ENCODE measurements around the gene PGBD1.
A peak's percentile ranks its signal among the peaks of the same experiment; 100 is the strongest.

The PGBD1 gene

GRCh38 chr6:28267695-28268059, 13.7 kb upstream of the PGBD1 start:
- Histone ChIP-seq H3K79me2 (ENCODE audit: control insufficient read depth, low read length) (peaks cover 6% of the 10 kb centered on the region), H3K4me2 (ENCODE audit: low read length) (peak overlapping the region; percentile 77), H3K9me3 (ENCODE audit: control insufficient read depth, insufficient read depth, low read length) (no peaks in the 10 kb centered on the region), H3K27ac (ENCODE audit: low read depth, low read length) (peak overlapping the region; percentile 21; the same call in 1 of the 2 replicates), H3K4me1 (ENCODE audit: control insufficient read depth, low read length) (peaks cover 22% of the 10 kb centered on the region), H3K27me3 (ENCODE audit: control insufficient read depth, low read length) (no peaks in the 10 kb centered on the region), H3F3A (ENCODE audit: control insufficient read depth, insufficient read depth) (no peaks in the 10 kb centered on the region), H3K9me2 (replicated peaks; ENCODE audit: control insufficient read depth, low read length) (no peaks in the 10 kb centered on the region), H4K20me1 (ENCODE audit: control insufficient read depth, insufficient read depth, low read depth, low read length) (no peaks in the 10 kb centered on the region), H3K4me3 (ENCODE audit: low read length) (peak overlapping the region; percentile 81), H3K36me3 (ENCODE audit: control insufficient read depth, low read length) (peaks cover 8% of the 10 kb centered on the region; the same call in 1 of the 2 replicates)
- TF ChIP-seq EZH2phosphoT487 (IDR thresholded peaks at IDR 0.05; ENCODE audit: borderline replicate concordance, low read length): no peak
- no peak for TF ChIP-seq CTCF (IDR thresholded peaks at IDR 0.05; ENCODE audit: low read depth, low read length, poor library complexity, severe bottlenecking)

- H3K9me2 ChIP-seq (replicated peaks; ENCODE audit: control insufficient read depth, low read length): no peaks in the 10 kb centered on the region
- peaks cover 6% of the 10 kb centered on the region for H3K79me2 ChIP-seq (ENCODE audit: control insufficient read depth, low read length)
- H3K9me3 ChIP-seq (ENCODE audit: control insufficient read depth, insufficient read depth, low read length): no peaks in the 10 kb centered on the region
- H3F3A ChIP-seq (ENCODE audit: control insufficient read depth, insufficient read depth): no peaks in the 10 kb centered on the region
- no peak overlapping the region for H3K27ac ChIP-seq (ENCODE audit: low read depth, low read length)
- peaks cover 17% of the 10 kb centered on the region for H3K36me3 ChIP-seq (ENCODE audit: control insufficient read depth, low read length)
- H3K4me2 ChIP-seq (ENCODE audit: low read length): no peak overlapping the region
- no peak overlapping the region for H3K4me3 ChIP-seq (ENCODE audit: low read length)
- no peaks in the 10 kb centered on the region for H4K20me1 ChIP-seq (ENCODE audit: control insufficient read depth, insufficient read depth, low read depth, low read length)
- H3K27me3 ChIP-seq (ENCODE audit: control insufficient read depth, low read length): no peaks in the 10 kb centered on the region
- H3K4me1 ChIP-seq (ENCODE audit: control insufficient read depth, low read length): peaks cover 22% of the 10 kb centered on the region
- TF ChIP-seq EZH2phosphoT487 (IDR thresholded peaks at IDR 0.05; ENCODE audit: borderline replicate concordance, low read length) (no peak), CTCF (IDR thresholded peaks at IDR 0.05; ENCODE audit: low read depth, low read length, poor library complexity, severe bottlenecking) (no peak)
Measured at GRCh38 chr6:28269492-28269891, 11.9 kb upstream of the PGBD1 start.

- Histone ChIP-seq H4K20me1 (ENCODE audit: control insufficient read depth, insufficient read depth, low read depth, low read length) (no peaks in the 10 kb centered on the region), H3K4me1 (ENCODE audit: control insufficient read depth, low read length) (no peaks in the 10 kb centered on the region), H3K4me3 (ENCODE audit: low read length) (no peak overlapping the region), H3K4me2 (ENCODE audit: low read length) (no peak overlapping the region), H3F3A (ENCODE audit: control insufficient read depth, insufficient read depth) (no peaks in the 10 kb centered on the region), H3K36me3 (ENCODE audit: control insufficient read depth, low read length) (peaks cover 27% of the 10 kb centered on the region), H3K27ac (ENCODE audit: low read depth, low read length) (no peak overlapping the region), H3K9me2 (replicated peaks; ENCODE audit: control insufficient read depth, low read length) (no peaks in the 10 kb centered on the region), H3K9me3 (ENCODE audit: control insufficient read depth, insufficient read depth, low read length) (no peaks in the 10 kb centered on the region), H3K79me2 (ENCODE audit: control insufficient read depth, low read length) (no peaks in the 10 kb centered on the region), H3K27me3 (ENCODE audit: control insufficient read depth, low read length) (no peaks in the 10 kb centered on the region)
- TF ChIP-seq CTCF (IDR thresholded peaks at IDR 0.05; ENCODE audit: low read depth, low read length, poor library complexity, severe bottlenecking) (no peak), EZH2phosphoT487 (IDR thresholded peaks at IDR 0.05; ENCODE audit: borderline replicate concordance, low read length) (no peak)
Measured at GRCh38 chr6:28274888-28275287, 6.5 kb upstream of the PGBD1 start.

GRCh38 chr6:28277746-28278145, 3.6 kb upstream of the PGBD1 start:
- Histone ChIP-seq H3F3A (ENCODE audit: control insufficient read depth, insufficient read depth) (no peaks in the 10 kb centered on the region), H3K4me2 (ENCODE audit: low read length) (no peak overlapping the region), H4K20me1 (ENCODE audit: control insufficient read depth, insufficient read depth, low read depth, low read length) (no peaks in the 10 kb centered on the region), H3K4me1 (ENCODE audit: control insufficient read depth, low read length) (peaks cover 13% of the 10 kb centered on the region), H3K27ac (ENCODE audit: low read depth, low read length) (no peak overlapping the region), H3K9me3 (ENCODE audit: control insufficient read depth, insufficient read depth, low read length) (no peaks in the 10 kb centered on the region), H3K36me3 (ENCODE audit: control insufficient read depth, low read length) (peaks cover 18% of the 10 kb centered on the region), H3K79me2 (ENCODE audit: control insufficient read depth, low read length) (peaks cover 8% of the 10 kb centered on the region), H3K9me2 (replicated peaks; ENCODE audit: control insufficient read depth, low read length) (no peaks in the 10 kb centered on the region), H3K4me3 (ENCODE audit: low read length) (no peak overlapping the region), H3K27me3 (ENCODE audit: control insufficient read depth, low read length) (no peaks in the 10 kb centered on the region)
- TF ChIP-seq EZH2phosphoT487 (IDR thresholded peaks at IDR 0.05; ENCODE audit: borderline replicate concordance, low read length) (no peak), CTCF (IDR thresholded peaks at IDR 0.05; ENCODE audit: low read depth, low read length, poor library complexity, severe bottlenecking) (no peak)

Measured in DOHH2 (cell line).